ENCODE data around the gene DNAH1.

DNA sequence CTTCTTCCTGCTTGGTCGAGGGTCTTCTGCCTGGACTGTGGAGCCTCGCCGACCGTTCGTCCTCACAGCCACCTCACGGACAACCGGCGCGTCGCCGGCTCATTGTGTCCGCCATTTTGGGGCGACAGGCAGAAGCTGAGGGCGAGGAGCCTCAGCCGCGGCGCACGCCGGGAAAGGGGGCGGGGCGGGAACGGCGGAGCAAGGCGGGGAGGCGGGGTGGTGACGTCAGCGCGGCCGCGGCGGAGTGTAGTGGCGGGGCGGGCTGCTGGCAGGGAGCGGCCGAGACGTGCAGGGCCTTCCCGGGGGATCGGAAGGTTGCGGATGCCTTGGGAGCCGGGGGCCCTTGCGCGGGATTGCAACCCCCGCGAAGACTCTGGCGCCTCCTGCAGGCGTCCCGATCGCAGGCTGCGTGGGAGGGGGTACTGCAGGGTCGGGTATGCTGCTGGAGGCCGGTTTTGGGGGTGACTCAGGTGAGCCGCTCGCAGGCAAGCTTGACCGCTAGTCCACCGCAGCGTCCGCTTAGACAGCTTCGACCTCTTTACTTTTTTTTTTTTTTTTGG, 37.5 kb upstream of the DNAH1 start, which contains the start of gene WDR82:
- TF ChIP-seq EZH2 (optimal IDR thresholded peaks at IDR 0.05; ENCODE audit: low read depth, low read length) (no peak), EZH2phosphoT487 (IDR thresholded peaks at IDR 0.05; ENCODE audit: low read length) (no peak)
- TF ChIP-seq, protein P1, sequence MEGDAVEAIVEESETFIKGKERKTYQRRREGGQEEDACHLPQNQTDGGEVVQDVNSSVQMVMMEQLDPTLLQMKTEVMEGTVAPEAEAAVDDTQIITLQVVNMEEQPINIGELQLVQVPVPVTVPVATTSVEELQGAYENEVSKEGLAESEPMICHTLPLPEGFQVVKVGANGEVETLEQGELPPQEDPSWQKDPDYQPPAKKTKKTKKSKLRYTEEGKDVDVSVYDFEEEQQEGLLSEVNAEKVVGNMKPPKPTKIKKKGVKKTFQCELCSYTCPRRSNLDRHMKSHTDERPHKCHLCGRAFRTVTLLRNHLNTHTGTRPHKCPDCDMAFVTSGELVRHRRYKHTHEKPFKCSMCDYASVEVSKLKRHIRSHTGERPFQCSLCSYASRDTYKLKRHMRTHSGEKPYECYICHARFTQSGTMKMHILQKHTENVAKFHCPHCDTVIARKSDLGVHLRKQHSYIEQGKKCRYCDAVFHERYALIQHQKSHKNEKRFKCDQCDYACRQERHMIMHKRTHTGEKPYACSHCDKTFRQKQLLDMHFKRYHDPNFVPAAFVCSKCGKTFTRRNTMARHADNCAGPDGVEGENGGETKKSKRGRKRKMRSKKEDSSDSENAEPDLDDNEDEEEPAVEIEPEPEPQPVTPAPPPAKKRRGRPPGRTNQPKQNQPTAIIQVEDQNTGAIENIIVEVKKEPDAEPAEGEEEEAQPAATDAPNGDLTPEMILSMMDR (IDR thresholded peaks at IDR 0.05; ENCODE audit: low read length), result peak; percentile 37
